ENCODE data around the gene KCTD8. TPM values are rescaled to one million over a fixed set of nuclear protein-coding genes. Genes with fewer than 3 reads are reported as not detected.

Gene KCTD8
- total RNA-seq, 1 donor from 2014 or later: not detected

- H3K27me3 Mint-ChIP-seq (ENCODE audit: unreplicated experiment): peaks cover 3% of the 10 kb centered on the region
- no peaks in the 10 kb centered on the region for H3K9me3 Mint-ChIP-seq (ENCODE audit: unreplicated experiment)
- no peak overlapping the region for H3K4me3 Mint-ChIP-seq (ENCODE audit: unreplicated experiment)
- DNase-seq (ENCODE audit: extremely low spot score, unreplicated experiment): no peak
- H3K36me3 Mint-ChIP-seq (ENCODE audit: unreplicated experiment): no peaks in the 10 kb centered on the region
- H3K4me1 Mint-ChIP-seq (ENCODE audit: unreplicated experiment): no peaks in the 10 kb centered on the region
- no peak for TF ChIP-seq CTCF (IDR thresholded peaks at IDR 0.05)
- no peak overlapping the region for H3K27ac Mint-ChIP-seq (ENCODE audit: unreplicated experiment)
Measured at GRCh38 chr4:44235897-44236296, 212.7 kb downstream of the KCTD8 start.

DNA sequence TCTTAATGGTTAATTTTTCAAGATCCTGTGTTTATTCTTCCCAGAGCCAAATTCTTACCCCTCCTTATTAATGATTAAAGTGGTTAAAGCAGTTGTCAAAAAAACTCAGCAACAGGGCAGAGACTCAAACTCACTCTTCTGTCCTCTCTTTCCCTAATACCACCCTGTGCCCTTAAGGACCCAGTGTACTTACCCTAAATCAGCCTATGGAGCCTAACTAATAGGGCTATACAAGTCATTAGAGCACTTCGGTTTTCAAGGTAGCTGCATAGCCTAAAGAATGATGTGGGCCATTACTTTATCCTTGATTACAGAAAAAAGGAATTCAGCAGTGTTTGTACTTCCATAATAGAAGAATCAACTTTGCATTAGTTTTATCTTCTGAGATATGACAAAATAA, 216.3 kb downstream of the KCTD8 start:
- peaks cover 14% of the 10 kb centered on the region for H3K9me3 Mint-ChIP-seq (ENCODE audit: unreplicated experiment)
- no peaks in the 10 kb centered on the region for H3K36me3 Mint-ChIP-seq (ENCODE audit: unreplicated experiment)
- H3K4me1 Mint-ChIP-seq (ENCODE audit: unreplicated experiment): no peaks in the 10 kb centered on the region
- no peak for TF ChIP-seq CTCF (IDR thresholded peaks at IDR 0.05)
- H3K27ac Mint-ChIP-seq (ENCODE audit: unreplicated experiment): no peak overlapping the region
- no peak for DNase-seq (ENCODE audit: extremely low spot score, unreplicated experiment)
- peaks cover 3% of the 10 kb centered on the region for H3K27me3 Mint-ChIP-seq (ENCODE audit: unreplicated experiment)
- no peak overlapping the region for H3K4me3 Mint-ChIP-seq (ENCODE audit: unreplicated experiment)

DNA sequence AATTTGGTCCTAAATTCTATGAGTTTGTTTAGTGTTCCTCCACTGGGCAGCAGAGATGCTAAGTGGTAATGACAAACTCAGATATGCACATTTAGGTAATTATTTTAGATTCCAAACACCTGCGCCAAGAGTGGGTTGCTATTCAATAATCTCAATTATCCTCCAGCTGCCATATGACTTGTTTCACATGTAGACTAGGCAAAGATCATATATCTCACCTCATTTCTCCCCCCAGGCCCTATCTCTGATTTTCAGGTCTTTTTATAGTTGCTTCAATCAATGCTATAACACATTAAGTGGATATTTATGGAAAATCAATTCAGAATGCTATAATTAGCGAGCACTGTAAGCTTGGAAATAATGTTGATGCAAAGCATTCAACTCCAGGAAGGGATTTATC, 217.6 kb downstream of the KCTD8 start:
- peaks cover 15% of the 10 kb centered on the region for H3K9me3 Mint-ChIP-seq (ENCODE audit: unreplicated experiment)
- no peaks in the 10 kb centered on the region for H3K36me3 Mint-ChIP-seq (ENCODE audit: unreplicated experiment)
- TF ChIP-seq CTCF (IDR thresholded peaks at IDR 0.05): no peak
- H3K4me3 Mint-ChIP-seq (ENCODE audit: unreplicated experiment): no peak overlapping the region
- no peak for DNase-seq (ENCODE audit: extremely low spot score, unreplicated experiment)
- no peak overlapping the region for H3K27ac Mint-ChIP-seq (ENCODE audit: unreplicated experiment)
- no peaks in the 10 kb centered on the region for H3K4me1 Mint-ChIP-seq (ENCODE audit: unreplicated experiment)
- H3K27me3 Mint-ChIP-seq (ENCODE audit: unreplicated experiment): peaks cover 3% of the 10 kb centered on the region

DNA sequence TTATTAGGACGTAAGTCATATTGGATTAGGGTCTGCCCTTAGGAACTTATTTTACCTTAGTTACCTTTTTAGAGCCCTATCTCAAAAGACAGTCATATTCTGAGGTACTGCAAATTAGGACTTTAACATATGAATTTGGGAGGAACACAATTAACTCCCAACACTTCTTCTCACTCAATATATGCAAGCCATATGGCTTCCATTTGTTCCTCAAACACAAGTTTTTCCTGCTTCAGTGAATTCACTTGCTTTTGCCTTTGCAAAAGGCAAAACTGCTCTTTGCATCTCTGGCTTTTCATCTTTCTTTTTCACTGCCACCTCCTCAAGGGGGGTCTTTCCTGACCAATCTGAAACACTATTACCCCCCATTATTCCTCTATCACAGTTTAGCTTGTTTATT, 220.3 kb downstream of the KCTD8 start:
- Mint-ChIP-seq H3K27ac (ENCODE audit: unreplicated experiment) (no peak overlapping the region), H3K4me3 (ENCODE audit: unreplicated experiment) (no peak overlapping the region), H3K27me3 (ENCODE audit: unreplicated experiment) (peaks cover 3% of the 10 kb centered on the region), H3K9me3 (ENCODE audit: unreplicated experiment) (peaks cover 15% of the 10 kb centered on the region), H3K4me1 (ENCODE audit: unreplicated experiment) (no peaks in the 10 kb centered on the region), H3K36me3 (ENCODE audit: unreplicated experiment) (no peaks in the 10 kb centered on the region)
- DNase-seq (ENCODE audit: extremely low spot score, unreplicated experiment): no peak
- TF ChIP-seq CTCF (IDR thresholded peaks at IDR 0.05): no peak

- Mint-ChIP-seq H3K27me3 (ENCODE audit: unreplicated experiment) (no peaks in the 10 kb centered on the region), H3K4me3 (ENCODE audit: unreplicated experiment) (no peak overlapping the region), H3K27ac (ENCODE audit: unreplicated experiment) (no peak overlapping the region), H3K36me3 (ENCODE audit: unreplicated experiment) (no peaks in the 10 kb centered on the region), H3K9me3 (ENCODE audit: unreplicated experiment) (no peaks in the 10 kb centered on the region), H3K4me1 (ENCODE audit: unreplicated experiment) (no peaks in the 10 kb centered on the region)
- no peak for DNase-seq (ENCODE audit: extremely low spot score, unreplicated experiment)
- TF ChIP-seq CTCF (IDR thresholded peaks at IDR 0.05): no peak
Measured at GRCh38 chr4:44221407-44221806, 227.2 kb downstream of the KCTD8 start.
